Measurements from ENCODE around the gene NELFCD. TPM values are rescaled to one million over a fixed set of nuclear protein-coding genes. Genes with fewer than 3 reads are reported as not detected.

Gene NELFCD
- total RNA-seq, 1 donor = 37.2 TPM

DNA sequence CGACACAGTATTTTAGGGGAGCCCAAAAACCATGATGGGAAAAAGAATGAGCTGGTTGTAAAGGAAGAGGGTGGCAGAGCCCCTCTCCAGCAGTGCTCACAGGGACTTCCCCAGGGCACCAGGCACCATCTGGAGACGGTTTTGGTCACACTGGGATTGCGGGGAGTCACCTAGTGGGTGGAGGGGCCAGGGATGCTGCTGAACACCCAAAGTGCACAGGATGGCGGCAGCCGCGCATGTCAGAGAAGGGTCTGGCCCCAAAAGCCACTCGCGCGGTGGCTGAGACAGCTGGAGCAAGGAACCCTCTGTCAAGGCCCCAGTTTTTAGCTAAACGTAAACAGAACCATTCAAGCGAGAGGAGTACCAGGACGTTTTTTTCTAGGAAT, 15.2 kb downstream of the NELFCD start:
- Histone ChIP-seq H3K4me3 (ENCODE audit: low read length) (no peak overlapping the region), H3K27me3 (ENCODE audit: insufficient read depth, low read length) (no peaks in the 10 kb centered on the region), H3K9me3 (ENCODE audit: low read depth, low read length) (no peaks in the 10 kb centered on the region), H3K4me1 (ENCODE audit: insufficient read depth, low read length) (peaks cover 14% of the 10 kb centered on the region)

DNA sequence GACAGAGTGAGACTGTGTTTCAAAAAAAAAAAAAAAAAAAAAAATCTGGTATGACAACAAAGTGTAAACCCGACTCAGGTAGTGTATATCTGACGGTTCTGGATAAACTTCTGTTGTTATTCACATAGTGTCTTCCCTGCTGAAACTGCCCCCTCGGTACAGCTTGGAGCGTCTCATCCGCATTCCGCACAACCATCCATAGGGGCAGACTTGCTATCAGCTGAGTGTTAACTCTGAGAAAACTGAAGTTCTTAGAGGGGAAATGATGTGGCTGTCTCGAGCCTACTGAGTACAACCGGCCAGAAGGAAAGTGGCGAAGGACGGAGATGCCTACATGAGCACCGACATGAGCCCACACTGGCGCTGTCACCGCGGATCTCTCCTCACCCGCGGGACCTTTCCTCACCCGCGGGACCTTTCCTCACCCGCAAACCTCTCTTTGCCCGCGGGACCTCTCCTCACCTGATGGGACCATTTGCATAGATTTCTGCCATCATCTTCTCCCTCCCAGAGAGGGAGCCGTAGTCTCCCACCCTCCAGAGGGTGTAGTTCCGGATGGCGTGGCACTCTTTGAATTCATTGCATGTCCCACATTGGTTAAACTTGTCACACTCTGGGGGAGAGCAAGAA, 16.2 kb downstream of the NELFCD start:
- peaks cover 14% of the 10 kb centered on the region for H3K4me1 ChIP-seq (ENCODE audit: insufficient read depth, low read length)

DNA sequence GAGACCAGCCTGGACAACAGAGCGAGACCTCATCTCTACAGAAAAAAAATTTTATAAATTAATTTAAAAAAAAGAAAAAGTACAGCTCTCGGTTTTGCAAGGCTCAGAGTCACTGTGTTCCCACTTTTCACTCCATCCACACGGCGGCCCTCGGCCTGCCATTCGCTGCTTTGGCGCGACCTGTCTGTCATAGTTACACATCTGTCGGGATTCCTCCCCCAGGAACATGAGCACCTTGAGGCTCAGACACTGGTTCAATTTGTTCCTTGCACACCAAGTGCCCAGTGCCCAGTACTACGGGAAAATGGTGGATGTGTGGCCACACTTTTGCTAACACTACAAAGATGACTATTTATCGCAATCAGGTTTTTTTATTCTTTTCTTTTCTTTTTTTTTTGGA, 17.6 kb downstream of the NELFCD start:
- Histone ChIP-seq H3K4me3 (ENCODE audit: low read length) (no peak overlapping the region), H3K27me3 (ENCODE audit: insufficient read depth, low read length) (no peaks in the 10 kb centered on the region), H3K4me1 (ENCODE audit: insufficient read depth, low read length) (peaks cover 24% of the 10 kb centered on the region), H3K9me3 (ENCODE audit: low read depth, low read length) (no peaks in the 10 kb centered on the region)

More for the DNA sequence above, 16.2 kb downstream of the NELFCD start:
- Histone ChIP-seq H3K4me3 (ENCODE audit: low read length) (no peak overlapping the region), H3K9me3 (ENCODE audit: low read depth, low read length) (no peaks in the 10 kb centered on the region), H3K27me3 (ENCODE audit: insufficient read depth, low read length) (no peaks in the 10 kb centered on the region)

DNA sequence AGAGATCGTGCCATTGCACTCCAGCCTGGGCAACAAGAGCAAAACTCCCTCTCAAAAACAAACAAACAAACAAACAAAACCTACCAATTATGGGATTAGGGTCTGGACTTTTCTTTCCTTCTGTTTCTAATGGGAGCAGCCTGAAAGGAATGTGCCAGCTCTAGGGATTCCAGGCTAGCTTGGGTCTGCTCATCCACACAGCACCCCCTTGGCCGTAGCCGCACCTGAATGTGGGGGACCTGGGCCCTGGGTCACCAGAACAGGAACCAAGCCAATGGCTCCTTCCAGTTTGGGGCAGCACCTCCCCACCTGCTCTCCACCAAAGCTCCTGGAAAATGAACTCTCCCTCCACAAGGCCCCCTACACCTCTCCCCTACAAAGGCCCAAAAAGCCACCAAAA, 19.3 kb downstream of the NELFCD start:
- Histone ChIP-seq H3K27me3 (ENCODE audit: insufficient read depth, low read length) (no peaks in the 10 kb centered on the region), H3K9me3 (ENCODE audit: low read depth, low read length) (no peaks in the 10 kb centered on the region), H3K4me1 (ENCODE audit: insufficient read depth, low read length) (peaks cover 31% of the 10 kb centered on the region), H3K4me3 (ENCODE audit: low read length) (no peak overlapping the region)

DNA sequence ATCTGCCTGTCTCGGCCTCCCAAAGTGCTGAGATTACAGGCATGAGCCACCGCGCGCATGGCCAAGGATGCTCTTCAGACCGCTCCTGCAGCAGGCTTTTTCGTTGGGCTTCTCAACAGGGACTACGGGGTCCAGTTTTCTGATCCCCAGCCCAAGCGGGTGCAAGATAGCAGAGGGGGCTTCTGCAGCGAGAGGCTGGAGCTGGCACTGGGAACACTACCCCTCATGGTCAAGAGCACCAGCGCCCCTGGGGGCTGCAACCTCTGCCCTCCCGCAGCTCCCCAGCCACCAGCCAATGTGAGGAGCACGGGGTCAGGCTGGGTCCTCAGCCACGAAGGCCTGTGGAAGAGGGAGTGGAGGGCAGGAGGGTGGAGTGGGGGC, 20.0 kb downstream of the NELFCD start:
- H3K9me3 ChIP-seq (ENCODE audit: low read depth, low read length) = no peaks in the 10 kb centered on the region
- no peak overlapping the region for H3K4me3 ChIP-seq (ENCODE audit: low read length)
- no peaks in the 10 kb centered on the region for H3K27me3 ChIP-seq (ENCODE audit: insufficient read depth, low read length)
- peaks cover 38% of the 10 kb centered on the region for H3K4me1 ChIP-seq (ENCODE audit: insufficient read depth, low read length)

DNA sequence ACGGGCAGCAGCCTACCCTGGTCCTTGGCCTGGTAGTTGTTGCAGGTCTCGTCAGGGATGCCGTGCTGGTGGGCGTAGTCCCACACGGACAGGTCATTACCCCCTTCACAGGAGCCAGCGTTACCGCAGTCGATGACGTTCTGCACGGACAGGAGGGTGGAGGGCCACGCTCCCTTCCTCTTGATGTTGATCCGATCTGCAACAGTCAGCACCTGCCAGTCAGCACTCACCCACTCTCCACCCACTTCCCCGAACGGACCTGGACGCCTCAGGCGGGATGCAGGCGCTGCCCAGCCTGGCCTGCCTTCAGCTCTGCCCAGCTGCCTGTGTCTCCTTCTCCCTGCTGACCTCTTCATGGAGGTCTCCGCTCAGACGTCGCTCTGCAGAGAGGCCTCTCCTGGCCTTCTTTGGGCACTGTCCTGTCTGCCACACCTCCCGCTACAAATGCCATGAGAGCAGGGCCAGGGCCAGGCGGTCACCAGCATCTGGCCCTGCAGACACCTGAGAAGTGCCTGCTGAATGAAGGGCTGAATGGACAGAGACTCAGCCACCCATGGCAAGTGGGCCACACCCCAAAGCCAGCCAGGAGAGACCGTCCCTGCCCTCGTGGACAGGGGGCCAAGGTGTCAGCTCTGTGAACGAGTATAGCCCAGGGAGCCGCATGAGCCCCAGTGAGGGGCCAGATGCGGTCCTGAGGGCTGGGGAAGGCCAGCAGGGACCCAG, 20.6 kb downstream of the NELFCD start:
- H3K4me1 ChIP-seq (ENCODE audit: insufficient read depth, low read length) = peaks cover 43% of the 10 kb centered on the region
- no peaks in the 10 kb centered on the region for H3K9me3 ChIP-seq (ENCODE audit: low read depth, low read length)
- H3K27me3 ChIP-seq (ENCODE audit: insufficient read depth, low read length) = no peaks in the 10 kb centered on the region
- H3K4me3 ChIP-seq (ENCODE audit: low read length) = no peak overlapping the region

DNA sequence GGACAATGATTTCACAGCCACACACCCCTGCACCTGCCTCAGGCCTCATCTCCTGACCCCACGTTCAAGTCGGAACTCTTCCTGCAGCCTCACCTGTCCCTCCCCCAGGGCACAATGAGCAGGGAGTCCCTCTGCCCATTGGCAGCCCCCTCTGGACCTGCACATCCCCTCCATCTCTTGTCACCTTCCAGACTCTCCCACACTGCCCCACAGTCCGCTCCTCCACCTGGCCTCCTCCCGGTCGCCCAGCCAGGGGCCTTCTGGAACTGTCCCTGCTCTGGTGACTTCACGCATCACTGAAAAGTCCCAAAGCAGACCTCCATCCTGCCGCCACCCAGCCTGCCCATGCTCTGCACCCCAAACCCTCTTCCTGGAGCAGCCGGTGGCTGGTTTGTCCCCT, 21.3 kb downstream of the NELFCD start:
- H3K27me3 ChIP-seq (ENCODE audit: insufficient read depth, low read length) = no peaks in the 10 kb centered on the region
- no peak overlapping the region for H3K4me3 ChIP-seq (ENCODE audit: low read length)
- H3K9me3 ChIP-seq (ENCODE audit: low read depth, low read length) = no peaks in the 10 kb centered on the region
- H3K4me1 ChIP-seq (ENCODE audit: insufficient read depth, low read length) = peaks cover 45% of the 10 kb centered on the region

DNA sequence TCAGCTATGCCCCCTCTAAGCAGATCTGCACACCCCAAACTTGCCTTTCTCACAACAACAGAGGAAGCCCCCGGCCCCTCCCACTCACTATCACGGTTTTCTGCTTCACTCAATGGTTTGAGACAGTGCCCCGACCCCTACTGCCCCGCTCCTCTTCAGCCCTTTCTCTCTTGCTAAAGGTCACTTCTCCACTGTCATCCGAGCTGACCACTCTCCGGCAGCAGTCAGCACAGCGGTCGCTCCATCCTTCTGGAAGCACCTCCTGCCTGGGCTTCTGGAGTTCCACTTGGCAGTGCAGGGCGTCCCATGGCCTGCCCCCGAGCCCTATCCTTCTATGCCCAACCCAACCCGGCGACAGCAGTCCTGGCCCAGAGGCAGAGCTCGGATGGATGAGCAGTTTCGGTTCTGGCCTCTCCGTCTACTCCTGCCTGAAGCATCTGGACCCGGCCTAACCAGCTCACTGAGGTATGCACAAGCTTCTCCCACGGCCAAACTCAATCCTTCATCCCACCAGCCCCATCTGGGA, 21.9 kb downstream of the NELFCD start:
- Histone ChIP-seq H3K4me3 (ENCODE audit: low read length) (no peak overlapping the region), H3K9me3 (ENCODE audit: low read depth, low read length) (no peaks in the 10 kb centered on the region), H3K27me3 (ENCODE audit: insufficient read depth, low read length) (no peaks in the 10 kb centered on the region), H3K4me1 (ENCODE audit: insufficient read depth, low read length) (peaks cover 50% of the 10 kb centered on the region)

DNA sequence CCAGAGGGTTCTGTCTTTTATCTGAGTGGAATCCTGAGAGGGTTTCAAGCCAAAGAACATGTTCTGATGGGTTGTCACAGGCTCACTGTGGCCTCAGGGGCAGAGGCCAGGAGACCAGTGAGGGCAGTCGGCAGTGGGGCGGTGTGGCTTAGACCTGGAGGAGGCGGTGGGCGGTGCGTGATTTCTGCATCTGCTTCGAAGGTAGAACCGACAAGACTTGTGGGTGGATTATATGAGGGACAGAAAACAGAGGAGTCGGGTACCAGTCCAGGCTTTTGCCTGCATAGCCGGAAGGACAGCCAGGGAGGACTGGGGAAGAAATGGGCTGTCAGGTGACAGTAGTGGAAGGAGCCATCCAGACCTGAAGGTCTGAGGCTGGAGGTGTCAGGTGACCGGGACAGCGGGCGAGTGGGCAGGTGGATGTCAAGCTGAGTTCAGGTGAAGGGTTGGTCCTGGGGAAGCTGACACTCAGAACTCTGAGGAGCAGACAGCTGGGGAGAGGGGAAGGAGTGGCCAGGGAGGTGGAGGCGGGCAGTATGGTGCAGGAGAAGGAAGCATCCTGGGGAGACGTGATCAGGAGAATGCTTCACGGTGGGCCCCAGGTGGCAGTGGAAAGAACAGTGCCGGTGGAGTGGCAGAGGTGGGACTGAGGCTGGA, 22.9 kb downstream of the NELFCD start:
- Histone ChIP-seq H3K27me3 (ENCODE audit: insufficient read depth, low read length) (no peaks in the 10 kb centered on the region), H3K9me3 (ENCODE audit: low read depth, low read length) (no peaks in the 10 kb centered on the region), H3K4me3 (ENCODE audit: low read length) (peak overlapping the region; percentile 58), H3K4me1 (ENCODE audit: insufficient read depth, low read length) (peaks cover 60% of the 10 kb centered on the region)

DNA sequence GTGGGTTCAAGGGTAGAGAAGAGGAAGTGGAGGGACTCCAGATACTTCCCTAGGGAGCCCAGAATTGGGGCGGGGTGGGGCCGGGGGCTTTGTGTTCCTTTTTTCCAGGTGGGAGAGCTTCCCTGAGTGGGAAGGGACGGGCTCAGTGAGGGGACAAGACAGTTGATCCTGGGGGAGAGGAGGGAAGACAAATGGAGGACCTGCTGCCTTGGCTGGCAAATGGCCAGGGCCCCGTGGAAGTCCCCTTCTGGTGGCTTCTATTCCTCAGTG, 23.4 kb downstream of the NELFCD start:
- Histone ChIP-seq H3K4me3 (ENCODE audit: low read length) (peak overlapping the region; percentile 58), H3K4me1 (ENCODE audit: insufficient read depth, low read length) (peaks cover 60% of the 10 kb centered on the region), H3K9me3 (ENCODE audit: low read depth, low read length) (no peaks in the 10 kb centered on the region), H3K27me3 (ENCODE audit: insufficient read depth, low read length) (no peaks in the 10 kb centered on the region)

DNA sequence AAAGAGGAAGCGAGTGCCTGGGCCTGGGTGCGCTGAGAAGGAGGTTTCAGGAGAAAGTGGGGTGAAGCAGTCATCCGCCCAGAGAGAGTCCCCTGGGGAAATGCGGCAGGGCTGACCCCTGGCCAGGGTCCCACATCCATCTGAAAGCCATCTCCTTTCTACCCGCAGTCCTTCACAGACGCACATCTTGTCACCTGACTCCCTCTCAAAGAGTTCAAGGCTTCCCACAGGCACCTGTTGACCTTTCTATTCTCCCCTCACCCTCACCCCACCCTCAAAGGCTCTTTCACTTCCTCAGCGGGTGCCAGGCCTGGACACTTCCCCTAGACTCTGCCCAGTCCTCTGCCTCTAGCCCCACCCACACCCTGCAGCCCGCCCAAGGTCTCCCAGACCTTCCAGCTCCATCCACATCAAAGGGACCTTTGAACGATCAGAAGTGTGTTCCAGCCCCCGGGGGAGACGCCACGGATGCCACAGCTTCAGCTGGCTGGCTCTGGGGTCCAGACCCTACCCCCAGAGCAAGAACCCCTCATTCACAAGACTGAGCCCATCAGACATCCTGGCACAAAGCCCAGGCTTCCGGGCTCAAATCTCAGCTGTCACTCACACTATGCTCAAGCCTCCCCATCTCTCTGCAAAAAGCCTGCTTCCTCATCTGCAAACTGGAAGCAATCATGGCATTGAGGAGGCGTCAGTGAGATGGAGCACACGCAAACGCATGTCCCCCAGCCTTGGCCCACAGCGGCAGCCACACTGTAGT, 23.9 kb downstream of the NELFCD start:
- Histone ChIP-seq H3K27me3 (ENCODE audit: insufficient read depth, low read length) (no peaks in the 10 kb centered on the region), H3K9me3 (ENCODE audit: low read depth, low read length) (no peaks in the 10 kb centered on the region), H3K4me1 (ENCODE audit: insufficient read depth, low read length) (peaks cover 60% of the 10 kb centered on the region), H3K4me3 (ENCODE audit: low read length) (peak overlapping the region; percentile 58)

DNA sequence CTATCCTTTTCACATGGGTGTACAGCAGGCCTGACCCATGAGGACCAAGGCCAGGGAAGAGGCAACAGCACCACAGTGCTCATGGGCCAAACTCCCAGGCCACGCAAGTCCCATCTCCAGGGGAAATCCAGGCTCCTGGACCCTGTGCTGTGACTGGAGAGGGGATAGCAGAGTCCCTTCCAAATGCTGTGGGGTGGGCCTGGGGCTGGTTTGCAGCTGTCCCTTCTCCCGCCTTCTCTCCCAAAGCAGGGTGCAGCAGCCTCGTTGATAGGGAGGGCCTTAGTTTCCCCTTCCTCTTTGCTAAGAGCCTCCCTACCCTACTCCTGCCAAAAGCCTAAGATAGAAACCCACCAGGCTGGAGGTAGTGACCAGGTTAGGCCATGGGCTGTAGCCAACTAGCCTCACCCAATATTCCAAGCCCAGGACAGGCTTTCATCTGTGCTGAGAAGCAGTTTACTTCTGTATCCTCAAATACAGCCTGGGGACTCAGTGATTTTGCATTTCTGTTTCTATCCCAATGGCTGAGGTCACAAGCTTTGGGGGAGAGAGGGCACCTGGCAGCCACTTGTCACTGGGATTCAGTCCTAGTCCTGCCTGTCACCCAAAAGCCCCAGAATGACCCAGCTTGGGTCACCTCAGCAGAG, 24.6 kb downstream of the NELFCD start:
- H3K4me3 ChIP-seq (ENCODE audit: low read length) = peak overlapping the region; percentile 58
- H3K4me1 ChIP-seq (ENCODE audit: insufficient read depth, low read length) = peaks cover 60% of the 10 kb centered on the region
- H3K27me3 ChIP-seq (ENCODE audit: insufficient read depth, low read length) = no peaks in the 10 kb centered on the region
- H3K9me3 ChIP-seq (ENCODE audit: low read depth, low read length) = no peaks in the 10 kb centered on the region

DNA sequence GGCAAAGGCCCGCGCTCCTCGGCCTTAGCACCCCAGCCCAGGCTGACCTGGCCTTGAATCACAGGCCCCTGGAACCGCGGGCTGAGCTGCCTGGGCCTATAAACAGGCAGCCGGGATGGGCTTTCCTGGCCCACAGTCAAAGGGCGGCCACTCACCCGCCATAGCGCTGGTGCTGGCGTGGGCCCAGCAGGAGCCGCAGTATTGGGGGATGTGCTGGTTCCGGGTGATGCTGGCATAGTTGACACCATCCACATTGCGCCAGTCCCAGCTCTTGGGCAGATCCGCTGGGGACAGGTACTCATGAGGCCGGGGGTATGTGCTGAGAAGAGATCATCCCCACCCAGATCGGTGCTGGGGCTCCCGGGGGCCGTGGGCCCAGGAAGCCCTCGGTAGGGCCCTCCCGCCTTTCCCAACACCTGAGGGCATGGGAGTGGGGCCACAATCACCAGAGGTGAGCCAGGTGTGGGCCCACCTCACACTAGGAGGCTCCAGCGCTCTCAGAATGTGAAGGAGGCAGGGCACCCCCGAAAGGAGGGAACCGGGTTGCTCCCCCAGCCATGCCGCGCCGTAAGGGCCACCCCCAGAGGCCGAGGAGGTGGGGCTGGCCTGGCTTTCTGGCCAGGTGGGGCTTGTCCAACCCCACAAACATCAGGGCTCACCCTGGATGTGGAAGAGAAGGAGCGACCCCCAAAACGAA, 25.3 kb downstream of the NELFCD start:
- peak overlapping the region; percentile 58 for H3K4me3 ChIP-seq (ENCODE audit: low read length)
- no peaks in the 10 kb centered on the region for H3K27me3 ChIP-seq (ENCODE audit: insufficient read depth, low read length)
- no peaks in the 10 kb centered on the region for H3K9me3 ChIP-seq (ENCODE audit: low read depth, low read length)
- peaks cover 66% of the 10 kb centered on the region for H3K4me1 ChIP-seq (ENCODE audit: insufficient read depth, low read length)

DNA sequence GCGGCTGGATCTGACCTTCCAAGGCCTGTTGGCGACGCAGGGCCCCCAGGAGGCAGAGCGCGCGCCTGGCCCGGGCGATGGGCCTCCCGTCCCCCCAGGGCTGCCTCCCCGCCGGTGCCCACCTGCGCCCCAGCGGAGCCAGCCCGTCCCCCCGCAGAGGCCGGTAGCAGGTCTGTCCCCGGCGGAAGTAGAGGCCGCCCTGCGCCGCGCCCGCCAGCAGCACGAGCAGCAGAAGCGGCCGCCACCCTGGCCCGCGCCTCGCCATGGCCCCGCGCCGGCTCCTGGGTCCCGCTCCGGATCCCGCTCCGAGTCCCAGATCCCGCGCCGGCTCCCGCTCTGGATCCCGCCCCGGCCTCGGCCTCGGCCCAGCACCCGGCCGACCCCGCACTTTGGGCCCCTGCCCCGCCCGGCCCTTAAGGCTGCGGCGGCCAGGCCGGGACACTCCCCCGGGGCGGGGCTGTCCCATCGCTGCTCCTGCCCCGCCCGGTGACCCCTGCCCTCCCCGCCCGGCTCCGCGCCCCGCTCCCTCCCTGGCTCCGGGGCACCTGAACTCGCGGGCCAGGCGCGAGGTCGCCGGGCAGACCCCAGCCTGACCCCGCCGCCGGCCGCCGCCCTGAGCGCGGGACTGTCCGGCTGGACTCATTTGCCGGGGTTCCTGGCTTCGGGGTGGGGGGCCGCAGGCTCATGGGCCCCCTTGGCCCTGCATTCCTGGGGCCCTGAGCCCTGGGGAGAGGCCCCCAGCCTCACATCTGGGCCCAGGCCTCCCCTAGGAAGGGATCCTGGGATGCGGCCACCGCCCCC, 26.0 kb downstream of the NELFCD start, which contains the start of gene CTSZ:
Gene CTSZ, minus strand, starts transcription at position 391 of the 801 bp plus-strand sequence. Its CDS starts 126 bp downstream, at position 265.
- Histone ChIP-seq H3K4me3 (ENCODE audit: low read length) (peak within 1 kb of the TSS; percentile 58), H3K9me3 (ENCODE audit: low read depth, low read length) (no peaks in the 10 kb centered on the region), H3K27me3 (ENCODE audit: insufficient read depth, low read length) (no peaks in the 10 kb centered on the region), H3K4me1 (ENCODE audit: insufficient read depth, low read length) (peaks cover 72% of the 10 kb centered on the region)
